SIG-M5 treated with dmso at 0.1 percent for 504 hours (cell line): Measurements from ENCODE around the gene ITM2B.

ENCODE experiments used
- DNase-seq: peaks from one replicate; lab custom pipeline; 2025; ENCODE audit not compliant: unreplicated experiment; lab: John Stamatoyannopoulos, UW

The ITM2B gene

DNA sequence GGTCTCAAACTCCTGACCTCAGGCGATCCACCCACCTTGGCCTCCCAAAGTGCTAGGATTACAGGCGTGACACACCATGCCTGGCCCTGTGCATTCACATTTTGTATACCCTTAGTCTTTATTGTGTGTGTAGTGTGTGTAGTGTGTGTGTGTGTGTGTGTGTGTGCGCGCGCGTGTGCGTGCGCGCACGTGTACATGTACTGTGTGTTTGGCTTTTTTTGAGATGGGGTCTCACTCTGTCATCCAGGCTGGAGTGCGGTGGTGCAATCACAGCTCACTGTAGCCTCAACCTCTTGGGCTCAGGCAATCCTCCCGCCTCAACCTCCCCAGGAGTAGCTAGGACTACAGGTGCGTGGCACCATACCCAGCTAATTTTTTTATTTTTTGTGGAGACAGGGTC lies 22.1 kb downstream of the ITM2B start:
- DNase-seq: no peak

DNA sequence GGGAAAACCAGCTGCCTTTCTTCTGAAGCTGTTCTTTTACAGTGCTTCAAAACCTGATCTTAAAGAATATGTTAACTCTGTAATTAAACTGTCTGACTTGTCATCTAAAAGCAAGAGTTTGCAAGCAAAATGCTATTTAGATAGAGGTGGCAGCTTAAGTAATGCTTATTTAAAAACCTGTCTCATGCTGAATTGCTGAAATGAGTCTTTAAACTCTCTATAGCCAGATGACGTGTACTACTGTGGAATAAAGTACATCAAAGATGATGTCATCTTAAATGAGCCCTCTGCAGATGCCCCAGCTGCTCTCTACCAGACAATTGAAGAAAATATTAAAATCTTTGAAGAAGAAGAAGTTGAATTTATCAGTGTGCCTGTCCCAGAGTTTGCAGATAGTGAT lies 22.9 kb downstream of the ITM2B start:
- DNase-seq: no peak

DNA sequence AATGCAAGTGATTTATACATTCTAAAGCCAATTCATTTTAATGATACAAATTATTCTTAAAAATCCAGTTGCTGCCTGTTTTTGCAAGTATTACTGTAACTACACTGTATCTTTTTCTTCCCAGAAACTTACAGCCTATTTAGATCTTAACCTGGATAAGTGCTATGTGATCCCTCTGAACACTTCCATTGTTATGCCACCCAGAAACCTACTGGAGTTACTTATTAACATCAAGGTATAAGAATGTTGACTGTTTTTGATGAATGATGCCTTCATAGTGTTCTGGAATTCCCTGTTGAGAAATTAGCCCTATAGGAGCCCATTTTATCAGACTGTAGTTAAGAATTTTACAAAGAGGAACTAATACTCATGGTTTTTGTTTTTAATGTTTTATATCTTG lies 25.0 kb downstream of the ITM2B start:
- DNase-seq: no peak

- no peak for DNase-seq
Observed at GRCh38 chr13:48258430-48258829, 25.4 kb downstream of the ITM2B start.

GRCh38 chr13:48260970-48261369 lies 28.0 kb downstream of the ITM2B start:
- no peak for DNase-seq

DNA sequence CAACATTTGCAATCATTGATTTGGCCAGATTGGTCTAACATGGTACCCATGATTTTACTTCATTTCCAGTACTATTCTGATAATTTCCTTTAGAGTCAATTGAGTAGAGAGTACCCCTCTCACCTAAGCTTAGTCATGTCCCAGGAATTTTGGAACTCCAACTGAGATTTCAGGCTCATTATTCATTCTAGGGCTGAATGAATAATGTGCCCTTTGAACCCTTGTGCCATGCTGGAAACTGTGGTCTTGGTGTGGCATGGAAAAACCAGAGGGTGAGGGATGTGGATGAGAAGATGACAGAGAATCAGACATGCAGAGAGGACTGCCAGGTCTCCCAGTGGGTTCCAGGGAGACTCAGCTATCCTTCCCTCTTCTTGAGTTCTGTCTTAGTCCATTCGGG lies 30.2 kb downstream of the ITM2B start:
- no peak for DNase-seq

DNA sequence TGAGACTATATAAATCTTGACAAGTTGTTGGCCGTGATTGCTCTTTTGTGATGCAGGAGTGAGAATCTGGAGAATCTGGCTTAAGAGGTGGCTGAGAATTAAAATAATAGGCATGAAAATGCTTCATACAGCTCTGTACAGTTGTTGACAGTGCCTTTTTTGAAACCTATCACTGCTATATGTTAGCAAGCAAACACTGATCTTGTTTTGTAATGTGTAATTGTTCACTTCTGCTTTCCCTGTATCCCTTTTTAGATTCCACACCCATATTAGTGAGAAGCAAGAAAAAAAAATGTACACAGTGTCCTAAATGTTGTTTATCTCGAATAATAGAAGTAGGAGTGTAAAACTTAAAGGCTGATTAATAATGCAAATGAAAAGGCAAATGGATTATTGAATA lies 31.1 kb downstream of the ITM2B start:
- DNase-seq: peak; percentile 4

- peak; percentile 56 for DNase-seq
Observed at GRCh38 chr13:48265217-48265815, 32.3 kb downstream of the ITM2B start.

DNA sequence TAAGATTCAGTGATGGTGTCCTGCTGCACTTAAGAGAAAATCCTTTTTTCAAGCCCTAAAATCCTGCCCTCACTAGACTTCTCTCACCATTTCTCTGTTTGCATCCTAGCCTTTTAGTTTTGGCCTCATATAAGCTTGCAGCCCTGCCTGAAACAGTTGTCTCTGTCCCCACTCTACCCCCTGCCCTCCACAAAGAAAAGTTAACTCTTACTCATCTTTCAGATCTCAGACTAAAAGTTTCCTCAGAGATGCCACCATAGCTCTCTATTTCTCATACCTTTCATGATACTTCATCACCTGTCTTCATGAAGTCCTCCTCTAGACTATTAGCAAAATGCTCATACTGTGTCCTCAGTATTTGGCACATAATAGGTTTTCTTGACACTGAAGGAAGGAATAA lies 33.1 kb downstream of the ITM2B start:
- DNase-seq: no peak

- no peak for DNase-seq
Observed at GRCh38 chr13:48266701-48267639, 34.0 kb downstream of the ITM2B start.

DNA sequence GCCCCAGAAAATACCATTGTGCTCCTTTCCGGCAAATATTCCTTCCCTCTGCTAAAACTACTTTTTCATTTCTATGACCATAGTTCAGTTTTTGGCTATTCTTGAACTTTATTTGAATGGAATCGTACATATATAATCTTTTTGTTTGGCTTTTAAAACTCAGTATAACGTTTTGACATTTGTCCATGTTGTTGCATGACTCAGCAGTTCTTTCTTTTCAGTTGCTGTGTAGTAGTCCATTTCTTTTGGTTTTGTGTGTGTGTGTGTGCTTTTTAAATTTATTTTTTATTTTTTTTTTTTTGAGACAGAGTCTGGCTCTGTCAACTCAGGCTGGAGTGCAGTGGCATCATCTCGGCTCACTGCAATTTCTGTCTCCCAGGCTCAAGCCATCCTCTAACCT lies 35.0 kb downstream of the ITM2B start:
- no peak for DNase-seq

GRCh38 chr13:48273346-48273745 lies 40.3 kb downstream of the ITM2B start:
- no peak for DNase-seq

DNA sequence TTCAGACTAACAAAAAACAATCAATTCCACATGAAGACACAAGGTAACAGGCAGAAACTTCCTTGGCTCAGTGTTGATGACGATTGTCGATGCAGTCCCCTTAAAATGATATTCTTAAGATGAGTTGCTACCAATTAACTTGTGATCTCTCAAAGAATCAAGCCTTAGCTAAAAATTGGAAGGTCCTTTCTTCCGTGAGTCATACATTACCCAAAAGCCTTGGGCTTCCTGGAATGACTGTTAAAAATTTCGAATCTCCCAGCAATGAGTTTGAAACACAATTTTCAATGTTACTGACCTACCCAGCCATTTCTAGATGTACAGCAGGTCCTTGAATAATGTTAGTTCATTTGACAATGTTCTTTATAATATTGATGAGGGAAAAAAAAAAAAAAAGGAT lies 42.5 kb downstream of the ITM2B start:
- DNase-seq: no peak

DNA sequence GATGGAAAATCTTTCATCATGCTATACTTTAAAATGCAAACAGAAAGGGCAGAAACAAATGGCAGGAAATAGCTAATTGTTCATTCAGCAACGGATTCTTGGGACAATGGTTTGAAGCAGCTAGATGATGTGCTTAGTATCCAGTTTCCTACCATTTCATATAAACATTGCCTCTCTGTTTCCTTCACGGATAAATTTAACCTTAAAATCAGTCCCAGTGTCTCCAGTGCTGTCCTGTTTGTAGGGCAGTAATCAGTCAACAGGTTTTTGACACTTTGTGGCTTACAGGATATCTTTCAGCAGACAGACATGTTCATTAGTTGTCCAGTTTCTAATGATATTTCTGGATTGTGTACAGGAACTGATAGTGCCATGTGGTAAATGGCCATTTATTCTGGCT lies 45.8 kb downstream of the ITM2B start:
- no peak for DNase-seq

DNA sequence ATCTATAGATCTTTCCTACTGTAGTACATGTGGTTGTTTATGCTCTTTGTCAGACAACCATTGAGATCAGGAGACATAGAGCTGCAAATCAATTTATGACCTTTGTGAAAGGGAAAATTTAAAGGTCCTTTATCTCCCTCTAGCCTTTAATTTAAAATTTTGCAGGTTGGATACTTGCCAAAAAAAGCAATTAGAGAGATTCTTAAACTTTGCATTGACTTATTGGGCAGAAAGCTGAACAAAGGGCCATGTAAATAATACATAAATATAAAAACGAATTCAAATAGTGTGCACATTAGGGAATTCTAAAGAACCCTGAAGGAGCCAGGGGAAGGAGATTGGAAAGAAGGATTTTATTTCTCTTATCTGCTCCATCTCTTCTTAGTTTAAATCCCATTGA lies 48.5 kb downstream of the ITM2B start:
- DNase-seq: no peak

DNA sequence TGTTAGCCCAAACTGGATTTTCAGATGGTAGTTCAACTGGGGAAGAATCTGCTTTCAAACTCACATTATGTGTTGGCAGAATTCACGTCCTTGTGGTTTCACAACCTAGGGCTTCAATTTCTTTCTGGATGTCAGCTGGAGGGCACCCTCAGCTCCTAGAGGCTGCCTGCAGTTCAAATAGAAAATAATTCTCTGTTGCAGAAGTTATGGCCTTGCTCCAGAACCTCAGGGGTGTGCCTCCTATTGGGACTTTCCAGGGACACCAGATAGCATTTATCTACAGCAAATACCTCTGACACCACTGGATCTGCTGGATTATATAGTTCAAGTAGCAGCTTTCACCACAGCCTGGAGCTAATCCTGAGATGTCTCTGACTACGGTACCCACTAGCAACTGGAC lies 58.7 kb downstream of the ITM2B start:
- DNase-seq: no peak

DNA sequence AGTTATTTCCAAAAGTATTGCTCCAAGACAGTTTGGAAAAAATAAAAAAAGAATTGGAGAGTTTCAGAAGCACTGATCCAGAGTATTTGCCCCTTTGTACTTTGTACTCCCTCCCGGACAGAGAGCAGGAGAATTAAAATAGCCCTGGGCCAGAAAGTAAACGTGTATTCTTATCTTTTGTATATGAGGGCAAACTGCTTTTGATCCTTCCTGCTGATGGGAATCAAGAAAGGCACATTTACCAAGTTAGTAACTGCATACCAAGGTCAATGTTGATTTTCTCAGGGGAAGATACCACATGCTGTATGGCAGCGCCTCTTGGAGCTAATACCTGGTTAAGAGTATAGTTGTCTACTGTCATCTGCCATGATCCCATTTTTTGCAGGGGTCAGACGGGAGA lies 59.6 kb downstream of the ITM2B start:
- no peak for DNase-seq

GRCh38 chr13:48294653-48295052 lies 61.6 kb downstream of the ITM2B start:
- DNase-seq: no peak

GRCh38 chr13:48295271-48295670 lies 62.3 kb downstream of the ITM2B start:
- no peak for DNase-seq

- DNase-seq: no peak
Observed at GRCh38 chr13:48296528-48296927, 63.5 kb downstream of the ITM2B start.

DNA sequence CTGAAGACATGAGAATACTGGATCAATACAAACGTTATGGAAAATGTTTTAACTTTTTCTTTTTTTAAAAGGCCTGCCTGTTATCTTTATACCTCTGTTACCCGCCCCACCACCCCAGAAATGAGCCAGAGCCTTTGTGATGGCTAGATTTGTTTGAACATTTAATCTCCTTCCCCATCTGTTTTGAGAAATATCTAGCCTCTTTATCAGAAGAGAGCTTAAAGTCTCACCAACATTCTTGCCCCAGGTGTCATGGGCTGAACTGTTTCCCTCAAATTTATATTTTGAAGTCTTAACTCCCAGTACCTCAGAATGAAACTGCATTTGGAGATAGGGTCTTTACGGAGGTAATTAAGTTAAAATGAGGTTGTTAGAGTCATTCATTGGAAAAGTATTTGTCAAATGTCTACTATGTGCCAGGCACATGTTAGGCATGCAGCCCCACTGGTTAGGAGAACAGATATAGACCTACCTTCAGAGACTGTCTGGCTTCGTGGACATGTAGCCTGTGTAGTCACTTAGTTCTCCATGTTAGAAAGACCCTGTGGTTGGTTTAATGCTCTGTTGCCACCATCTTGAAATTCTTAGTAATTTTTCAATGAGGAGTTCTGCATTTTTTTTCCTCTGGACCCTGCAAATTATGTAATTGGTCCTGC lies 64.3 kb downstream of the ITM2B start:
- no peak for DNase-seq

- DNase-seq: no peak
Observed at GRCh38 chr13:48299591-48299990, 66.6 kb downstream of the ITM2B start.
